ENCODE results near the gene ZNF556. TPM values are rescaled to one million over a fixed set of nuclear protein-coding genes. Genes with fewer than 3 reads are reported as not detected.

ZNF556 gene
- total RNA-seq, 3 donors from 2014 or later (not counting 1 experiment from before 2014, with no cell fraction given) = not detected

GRCh38 chr19:2926341-2927031 is 59.4 kb downstream of the ZNF556 start:
- peaks cover 6% of the 10 kb centered on the region in 2 donors for H3K9me3 Mint-ChIP-seq
- Histone ChIP-seq H3K27me3 (ENCODE audit: control insufficient read depth, insufficient read depth, low read length) (no peaks in the 10 kb centered on the region), H3K4me3 (ENCODE audit: low read length) (no peak overlapping the region), H3K27ac (ENCODE audit: low read length) (no peak overlapping the region), H3K9me3 (ENCODE audit: control insufficient read depth, insufficient read depth, low read length) (peaks cover under 1% of the 10 kb centered on the region), H3K4me1 (ENCODE audit: control insufficient read depth, insufficient read depth, low read length) (no peaks in the 10 kb centered on the region), H3K36me3 (ENCODE audit: control insufficient read depth, insufficient read depth, low read length) (no peaks in the 10 kb centered on the region)
- H3K4me1 Mint-ChIP-seq = no peaks in the 10 kb centered on the region
- H3K36me3 Mint-ChIP-seq = peaks cover 12% of the 10 kb centered on the region
- H3K27me3 Mint-ChIP-seq (ENCODE audit: low read depth in 2 of 2) = no peaks in the 10 kb centered on the region
- no peak for TF ChIP-seq CTCF (IDR thresholded peaks at IDR 0.05)
- ATAC-seq (no peak), DNase-seq (no peak)
- no peak overlapping the region for H3K4me3 Mint-ChIP-seq
- H3K27ac Mint-ChIP-seq = no peak overlapping the region
- intact Hi-C loops (cut with micrococcal nuclease) = no loop called here
- WGBS (ENCODE audit: insufficient coverage) = 95% methylated on average over 53 of the region's 53 CpGs

GRCh38 chr19:2927032-2927430 is 59.9 kb downstream of the ZNF556 start:
- Histone ChIP-seq H3K9me3 (ENCODE audit: control insufficient read depth, insufficient read depth, low read length) (peaks cover 5% of the 10 kb centered on the region), H3K27ac (ENCODE audit: low read length) (no peak overlapping the region), H3K4me1 (ENCODE audit: control insufficient read depth, insufficient read depth, low read length) (no peaks in the 10 kb centered on the region), H3K4me3 (ENCODE audit: low read length) (no peak overlapping the region), H3K27me3 (ENCODE audit: control insufficient read depth, insufficient read depth, low read length) (no peaks in the 10 kb centered on the region), H3K36me3 (ENCODE audit: control insufficient read depth, insufficient read depth, low read length) (no peaks in the 10 kb centered on the region)
- intact Hi-C loops (cut with micrococcal nuclease) = no loop called here
- H3K36me3 Mint-ChIP-seq = peaks cover 15% of the 10 kb centered on the region
- whole genome bisulfite sequencing (ENCODE audit: insufficient coverage) = 96% methylated on average over 18 of the region's 18 CpGs
- peaks cover 7 to 8% of the 10 kb centered on the region in 2 donors for H3K9me3 Mint-ChIP-seq
- ATAC-seq = no peak
- H3K27me3 Mint-ChIP-seq (ENCODE audit: low read depth in 2 of 2) = no peaks in the 10 kb centered on the region
- no peak for DNase-seq
- no peak overlapping the region for H3K4me3 Mint-ChIP-seq
- no peaks in the 10 kb centered on the region for H3K4me1 Mint-ChIP-seq
- no peak for TF ChIP-seq CTCF (IDR thresholded peaks at IDR 0.05)
- H3K27ac Mint-ChIP-seq = no peak overlapping the region

Other genes with a start within 250 kb of the ZNF556 start
- gene GNG7, start 164.6 kb upstream of the ZNF556 start, total RNA-seq = 1 to 10 TPM in 2 of 3 donors, under 1 TPM in 1; 0.75 to 4.8 (median 1.5) TPM
- gene DIRAS1, start 146.0 kb upstream of the ZNF556 start, total RNA-seq = under 1 TPM; 0.12 to 0.48 (median 0.18) TPM
- 10 to 100 TPM; 14.8 to 29.4 (median 19.6) TPM for gene SLC39A3, start 127.3 kb upstream of the ZNF556 start, total RNA-seq
- gene SGTA, start 84.1 kb upstream of the ZNF556 start, total RNA-seq = 10 to 100 TPM; 35.2 to 38.1 (median 36.2) TPM
- 10 to 100 TPM; 31.6 to 44.0 (median 33.4) TPM for gene THOP1, start 81.8 kb upstream of the ZNF556 start, total RNA-seq
- gene ZNF554, start 47.5 kb upstream of the ZNF556 start, total RNA-seq = 1 to 10 TPM; 3.4 to 5.6 (median 3.7) TPM
- 1 to 10 TPM; 2.0 to 4.6 (median 2.9) TPM for gene ZNF555, start 25.9 kb upstream of the ZNF556 start, total RNA-seq
- 1 to 10 TPM; 4.4 to 7.5 (median 4.7) TPM for gene ZNF57, start 33.6 kb downstream of the ZNF556 start, total RNA-seq
- gene ZNF77, start 77.6 kb downstream of the ZNF556 start, total RNA-seq = 1 to 10 TPM; 6.0 to 9.2 (median 6.8) TPM
- 1 to 10 TPM in 1 of 3 donors, under 1 TPM in 1, not detected in 1; 0.49 to 2.2 TPM for gene TLE6, start 110.2 kb downstream of the ZNF556 start, total RNA-seq
- gene TLE2, start 161.9 kb downstream of the ZNF556 start, total RNA-seq = 1 to 10 TPM; 6.1 to 8.8 (median 8.2) TPM
- gene TLE5, start 195.2 kb downstream of the ZNF556 start, total RNA-seq = 1,000 to 10,000 TPM in 1 of 3 donors, 100 to 1,000 TPM in 2; 943 to 1,012 (median 968) TPM
- gene GNA11, start 227.0 kb downstream of the ZNF556 start, total RNA-seq = under 1 TPM; 0.24 to 0.60 (median 0.29) TPM

All from natural killer cell (primary cell).